ENCODE measurements around the gene GNAS. TPM values are rescaled to one million over a fixed set of nuclear protein-coding genes. Genes with fewer than 3 reads are reported as not detected.

The GNAS gene
- total RNA-seq, 2 experiments from 2014 or later = 912 to 952 TPM

DNA sequence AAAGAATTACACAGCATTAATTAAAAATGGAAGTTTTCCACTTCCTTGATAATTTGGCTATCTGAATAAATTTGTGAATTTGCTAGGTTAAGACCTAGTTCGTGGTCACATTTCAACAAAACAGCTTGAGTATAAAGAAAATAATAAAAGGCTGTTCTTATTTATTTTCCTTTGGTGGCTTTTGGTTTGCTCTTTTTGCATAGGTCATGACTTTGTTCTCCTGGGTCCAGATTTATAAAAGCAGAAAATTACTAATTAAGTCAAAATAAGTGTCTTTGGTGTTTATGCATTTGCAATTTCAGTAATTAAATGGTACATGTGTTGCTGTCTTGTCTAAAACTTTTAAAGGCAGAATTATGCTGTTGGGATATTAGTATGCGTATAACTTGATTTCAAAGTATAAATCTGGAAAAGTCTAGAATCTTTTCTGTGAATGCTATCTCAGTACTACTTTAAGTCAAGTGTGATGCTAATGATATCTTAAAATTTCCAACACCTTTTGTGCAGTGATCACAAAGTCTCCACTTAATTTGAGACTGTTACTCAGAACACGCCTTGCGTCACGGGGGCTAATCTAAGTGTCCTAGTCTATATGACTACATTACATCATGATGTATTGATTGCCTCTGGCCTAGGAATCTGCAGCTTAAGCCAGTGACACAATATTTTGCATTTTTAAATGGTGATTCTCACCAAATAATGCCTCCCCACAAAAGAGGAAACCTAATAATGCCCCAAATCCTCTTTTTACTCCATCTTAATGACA, 41.0 kb downstream of the GNAS start:
- Mint-ChIP-seq H3K9me3 (ENCODE audit: insufficient read depth) (no peaks in the 10 kb centered on the region), H3K4me1 (ENCODE audit: low read depth) (peaks cover 49% of the 10 kb centered on the region), H3K27ac (peak overlapping the region; percentile 79), H3K36me3 (ENCODE audit: low read depth) (peaks cover 55% of the 10 kb centered on the region), H3K4me3 (peak overlapping the region; percentile 82), H3K27me3 (ENCODE audit: low read depth) (no peaks in the 10 kb centered on the region)
- ChIA-PET CTCF (no interaction called here), POLR2A (interaction anchor here (0.6 to 1.6 kb wide), 2 partner anchors 89 to 571 kb away, joined by 3 read pairs; no protein-coding TSS in a partner anchor)
- peak; percentile 47 for DNase-seq
- ATAC-seq = no peak

DNA sequence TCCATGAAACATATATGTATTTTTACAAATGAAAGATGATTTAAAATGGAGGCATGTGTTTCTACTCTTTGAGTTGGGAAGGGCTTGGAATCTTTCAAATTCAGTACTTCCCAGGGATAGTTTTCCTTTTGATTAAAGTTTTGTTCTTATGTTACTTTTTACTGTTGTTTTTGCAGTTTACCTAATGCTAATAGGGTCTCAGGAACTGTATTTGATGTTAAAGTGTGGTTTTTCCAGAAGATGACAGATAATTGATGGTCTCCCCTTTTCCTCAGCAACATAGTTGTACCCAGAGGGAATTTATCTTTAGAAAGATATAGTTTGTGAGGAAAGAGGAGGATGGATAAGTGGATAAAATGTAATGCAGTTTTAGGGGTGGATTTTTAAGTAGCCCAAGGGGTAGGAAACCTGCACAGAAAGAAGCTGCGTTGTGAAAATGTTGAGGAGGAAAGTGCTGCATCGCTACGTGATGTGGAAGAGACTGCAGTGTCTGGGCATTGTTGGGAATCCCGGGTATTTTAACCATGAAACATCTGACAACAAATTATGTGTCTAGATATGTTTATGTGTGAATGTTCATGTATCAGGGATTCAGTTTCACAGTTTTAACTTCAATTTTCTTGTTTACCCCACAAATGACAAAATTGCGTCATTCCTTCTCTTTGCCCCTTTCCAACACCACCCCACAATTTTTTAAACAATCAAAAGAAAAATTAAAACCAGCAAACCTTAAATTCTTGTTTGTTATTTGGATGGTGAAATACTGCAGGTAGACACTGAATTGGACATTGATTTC, 42.3 kb downstream of the GNAS start:
- DNase-seq = no peak
- H3K36me3 Mint-ChIP-seq (ENCODE audit: low read depth) = peaks cover 68% of the 10 kb centered on the region
- H3K9me3 Mint-ChIP-seq (ENCODE audit: insufficient read depth) = no peaks in the 10 kb centered on the region
- no peak for ATAC-seq
- H3K27me3 Mint-ChIP-seq (ENCODE audit: low read depth) = no peaks in the 10 kb centered on the region
- H3K4me1 Mint-ChIP-seq (ENCODE audit: low read depth) = peaks cover 56% of the 10 kb centered on the region
- H3K27ac Mint-ChIP-seq = peak overlapping the region; percentile 67
- ChIA-PET CTCF (no interaction called here), POLR2A (no interaction called here)
- peak overlapping the region; percentile 82 for H3K4me3 Mint-ChIP-seq

DNA sequence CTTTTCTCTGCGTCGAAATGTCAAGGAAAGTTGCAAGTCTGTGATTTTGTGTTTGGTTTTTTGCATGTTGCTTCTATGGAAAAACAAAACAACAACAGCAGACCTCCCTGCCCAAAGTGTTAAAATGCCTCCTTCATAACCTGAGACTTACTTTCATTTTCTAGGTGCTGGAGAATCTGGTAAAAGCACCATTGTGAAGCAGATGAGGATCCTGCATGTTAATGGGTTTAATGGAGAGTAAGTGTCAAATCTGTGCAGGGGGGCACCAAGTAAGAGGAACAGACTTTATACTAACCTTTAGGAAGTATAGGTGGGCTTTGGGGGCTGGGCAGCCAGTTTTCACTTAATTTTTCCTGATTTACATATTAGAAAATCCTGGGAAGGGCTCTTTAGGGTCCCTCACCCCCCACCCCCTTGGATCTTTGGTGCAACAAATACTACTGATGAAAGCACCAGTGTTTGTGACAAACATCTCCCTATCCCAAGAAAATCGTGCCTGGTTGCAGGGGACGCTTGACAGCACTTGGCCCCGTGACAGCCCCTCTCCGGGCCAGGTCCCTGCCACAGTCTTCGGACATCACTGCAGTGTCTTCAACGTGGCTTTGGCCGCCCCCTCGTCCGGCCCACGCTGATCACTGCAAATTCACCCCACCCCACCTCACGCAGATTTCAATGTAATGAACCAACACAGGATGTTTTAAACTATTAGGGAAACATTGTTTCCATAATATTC, 43.1 kb downstream of the GNAS start:
- DNase-seq = no peak
- peak overlapping the region; percentile 82 for H3K4me3 Mint-ChIP-seq
- no peaks in the 10 kb centered on the region for H3K9me3 Mint-ChIP-seq (ENCODE audit: insufficient read depth)
- H3K27ac Mint-ChIP-seq = peak overlapping the region; percentile 67
- ChIA-PET CTCF (no interaction called here), POLR2A (no interaction called here)
- H3K27me3 Mint-ChIP-seq (ENCODE audit: low read depth) = no peaks in the 10 kb centered on the region
- peaks cover 75% of the 10 kb centered on the region for H3K36me3 Mint-ChIP-seq (ENCODE audit: low read depth)
- ATAC-seq = no peak
- peaks cover 61% of the 10 kb centered on the region for H3K4me1 Mint-ChIP-seq (ENCODE audit: low read depth)

- Mint-ChIP-seq H3K36me3 (ENCODE audit: low read depth) (peaks cover 77% of the 10 kb centered on the region), H3K4me1 (ENCODE audit: low read depth) (peaks cover 65% of the 10 kb centered on the region), H3K27me3 (ENCODE audit: low read depth) (no peaks in the 10 kb centered on the region), H3K4me3 (no peak overlapping the region), H3K9me3 (ENCODE audit: insufficient read depth) (no peaks in the 10 kb centered on the region), H3K27ac (peak overlapping the region; percentile 5)
- ATAC-seq (no peak), DNase-seq (no peak)
- POLR2A ChIA-PET = no interaction called here
- CTCF ChIA-PET = interaction anchor here (1.1 to 1.4 kb wide), 2 partner anchors 11 to 27 kb away, joined by 3 to 7 read pairs; no protein-coding TSS in a partner anchor
Measured at GRCh38 chr20:58896820-58897219, 44.3 kb downstream of the GNAS start.

- CTCF ChIA-PET = interaction anchor here (1.1 to 1.4 kb wide), 3 partner anchors 10 to 85 kb away, joined by 3 to 7 read pairs (median 3); no protein-coding TSS in a partner anchor
- H3K4me1 Mint-ChIP-seq (ENCODE audit: low read depth) = peaks cover 69% of the 10 kb centered on the region
- no peak overlapping the region for H3K4me3 Mint-ChIP-seq
Measured at GRCh38 chr20:58897488-58897887, 45.0 kb downstream of the GNAS start.

GRCh38 chr20:58898629-58899408, 46.3 kb downstream of the GNAS start:
- POLR2A ChIA-PET = interaction anchor here (0.7 kb wide), 1 partner anchor 248 kb away, joined by 4 read pairs; the partner anchor contains the start of gene STX16
- CTCF ChIA-PET = interaction anchor here (0.8 to 1.1 kb wide), 2 partner anchors 83 to 556 kb away, joined by 3 read pairs; no protein-coding TSS in a partner anchor

More at GRCh38 chr20:58897488-58897887, 45.0 kb downstream of the GNAS start:
- peak overlapping the region; percentile 13 for H3K27ac Mint-ChIP-seq
- H3K27me3 Mint-ChIP-seq (ENCODE audit: low read depth) = no peaks in the 10 kb centered on the region
- peaks cover 80% of the 10 kb centered on the region for H3K36me3 Mint-ChIP-seq (ENCODE audit: low read depth)
- POLR2A ChIA-PET = interaction anchor here (0.6 kb wide), 1 partner anchor 135 kb away, joined by 3 read pairs; the partner anchor contains the start of gene ATP5F1E
- no peak for ATAC-seq
- H3K9me3 Mint-ChIP-seq (ENCODE audit: insufficient read depth) = no peaks in the 10 kb centered on the region
- no peak for DNase-seq

GRCh38 chr20:58899512-58899911, 47.0 kb downstream of the GNAS start:
- no peaks in the 10 kb centered on the region for H3K27me3 Mint-ChIP-seq (ENCODE audit: low read depth)
- POLR2A ChIA-PET = no interaction called here
- DNase-seq = no peak
- CTCF ChIA-PET = no interaction called here
- H3K4me3 Mint-ChIP-seq = no peak overlapping the region
- H3K9me3 Mint-ChIP-seq (ENCODE audit: insufficient read depth) = no peaks in the 10 kb centered on the region
- H3K4me1 Mint-ChIP-seq (ENCODE audit: low read depth) = peaks cover 66% of the 10 kb centered on the region
- no peak for ATAC-seq
- H3K36me3 Mint-ChIP-seq (ENCODE audit: low read depth) = peaks cover 81% of the 10 kb centered on the region
- H3K27ac Mint-ChIP-seq = no peak overlapping the region

More at GRCh38 chr20:58898629-58899408, 46.3 kb downstream of the GNAS start:
- Mint-ChIP-seq H3K27me3 (ENCODE audit: low read depth) (no peaks in the 10 kb centered on the region), H3K4me3 (no peak overlapping the region), H3K27ac (no peak overlapping the region), H3K36me3 (ENCODE audit: low read depth) (peaks cover 79% of the 10 kb centered on the region), H3K4me1 (ENCODE audit: low read depth) (peaks cover 73% of the 10 kb centered on the region), H3K9me3 (ENCODE audit: insufficient read depth) (no peaks in the 10 kb centered on the region)
- ATAC-seq (no peak), DNase-seq (no peak)

- H3K27me3 Mint-ChIP-seq (ENCODE audit: low read depth) = no peaks in the 10 kb centered on the region
- ATAC-seq (no peak), DNase-seq (no peak)
- H3K9me3 Mint-ChIP-seq (ENCODE audit: insufficient read depth) = no peaks in the 10 kb centered on the region
- no peak overlapping the region for H3K27ac Mint-ChIP-seq
- H3K4me3 Mint-ChIP-seq = no peak overlapping the region
- H3K4me1 Mint-ChIP-seq (ENCODE audit: low read depth) = peaks cover 64% of the 10 kb centered on the region
- ChIA-PET POLR2A (interaction anchor here (1.1 kb wide), 1 partner anchor 248 kb away, joined by 3 read pairs; no protein-coding TSS in a partner anchor), CTCF (interaction anchor here (0.9 kb wide), 1 partner anchor 307 kb away, joined by 3 read pairs; no protein-coding TSS in a partner anchor)
- peaks cover 81% of the 10 kb centered on the region for H3K36me3 Mint-ChIP-seq (ENCODE audit: low read depth)
Measured at GRCh38 chr20:58900397-58900796, 47.9 kb downstream of the GNAS start.

DNA sequence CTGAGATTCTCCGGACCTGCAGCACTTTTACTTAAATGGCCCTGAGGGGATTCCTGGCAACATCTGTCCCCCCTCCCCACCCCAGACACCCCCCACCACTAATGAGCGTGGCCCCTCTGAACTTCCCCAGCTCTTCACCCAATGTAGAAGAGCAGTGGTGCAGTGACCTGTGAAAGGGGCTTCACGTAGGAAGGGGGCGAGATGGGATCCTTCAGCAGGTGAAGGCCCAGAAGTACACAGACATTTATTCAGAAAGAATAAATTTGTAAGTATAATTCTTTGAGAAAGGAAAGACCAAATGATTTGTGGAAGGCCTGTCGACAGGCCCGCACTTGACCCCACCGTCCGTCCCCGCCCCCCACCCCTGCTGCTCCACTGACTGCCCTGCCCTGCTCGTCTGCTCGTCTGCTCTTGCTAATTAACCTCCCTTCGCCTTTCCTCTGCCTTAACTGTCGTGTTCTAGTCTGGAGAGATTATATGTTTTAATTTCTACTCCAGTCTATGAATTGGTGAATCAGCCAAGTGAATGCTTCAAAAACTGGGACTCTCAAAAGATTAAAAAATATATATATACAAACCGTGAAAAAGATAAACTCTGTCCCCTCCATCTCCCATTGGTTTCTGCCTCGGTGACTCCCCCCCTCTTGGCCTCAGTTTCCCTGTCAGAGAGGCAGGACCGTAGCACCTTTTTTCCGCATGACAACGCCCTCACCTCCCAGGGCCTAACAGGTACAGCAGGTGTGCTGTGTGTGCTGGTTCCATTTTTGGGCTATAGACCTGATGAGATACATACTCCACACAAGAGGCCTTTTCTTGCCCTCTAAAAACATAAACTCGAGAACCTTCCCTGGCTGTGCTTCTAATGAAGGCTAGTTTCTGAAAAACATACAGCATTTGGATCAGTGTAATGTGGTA, 49.2 kb downstream of the GNAS start:
- no peaks in the 10 kb centered on the region for H3K27me3 Mint-ChIP-seq (ENCODE audit: low read depth)
- H3K4me1 Mint-ChIP-seq (ENCODE audit: low read depth) = peaks cover 60% of the 10 kb centered on the region
- peaks cover 77% of the 10 kb centered on the region for H3K36me3 Mint-ChIP-seq (ENCODE audit: low read depth)
- DNase-seq (no peak), ATAC-seq (peak; percentile 11)
- no peaks in the 10 kb centered on the region for H3K9me3 Mint-ChIP-seq (ENCODE audit: insufficient read depth)
- ChIA-PET POLR2A (interaction anchor here (0.6 to 1.1 kb wide), 2 partner anchors 250 to 320 kb away, joined by 3 to 5 read pairs; no protein-coding TSS in a partner anchor), CTCF (interaction anchor here (1.2 kb wide), 1 partner anchor 32 kb away, joined by 5 read pairs; no protein-coding TSS in a partner anchor)
- H3K4me3 Mint-ChIP-seq = no peak overlapping the region
- H3K27ac Mint-ChIP-seq = no peak overlapping the region

DNA sequence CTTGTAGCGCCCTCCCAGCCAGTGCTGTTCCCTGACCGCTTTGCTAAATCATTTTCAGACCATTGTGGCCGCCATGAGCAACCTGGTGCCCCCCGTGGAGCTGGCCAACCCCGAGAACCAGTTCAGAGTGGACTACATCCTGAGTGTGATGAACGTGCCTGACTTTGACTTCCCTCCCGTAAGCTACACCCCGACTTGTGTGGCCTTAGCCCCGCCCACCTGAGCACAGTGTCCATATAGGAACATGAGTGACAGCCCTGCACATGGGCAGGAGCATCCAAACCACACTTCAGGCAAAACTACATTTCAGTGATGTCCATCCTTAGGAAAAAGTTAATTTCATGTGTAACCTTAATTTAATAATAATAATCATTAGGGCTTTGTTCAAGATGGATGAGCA, 51.1 kb downstream of the GNAS start:
- no peak overlapping the region for H3K4me3 Mint-ChIP-seq
- CTCF ChIA-PET = interaction anchor here (0.7 kb wide), 1 partner anchor 33 kb away, joined by 3 read pairs; no protein-coding TSS in a partner anchor
- H3K36me3 Mint-ChIP-seq (ENCODE audit: low read depth) = peaks cover 78% of the 10 kb centered on the region

More for the DNA sequence above, 51.1 kb downstream of the GNAS start:
- Mint-ChIP-seq H3K4me1 (ENCODE audit: low read depth) (peaks cover 65% of the 10 kb centered on the region), H3K27me3 (ENCODE audit: low read depth) (no peaks in the 10 kb centered on the region), H3K9me3 (ENCODE audit: insufficient read depth) (no peaks in the 10 kb centered on the region), H3K27ac (no peak overlapping the region)
- no peak for ATAC-seq
- POLR2A ChIA-PET = no interaction called here
- DNase-seq = no peak
